Tibial nerve (tissue), 3 donors: Measurements from ENCODE around the gene ARMH4.

Experiments used
- POLR2A ChIP-seq, 2 donors: fragments of 450-650 bp; IDR thresholded peaks; one replicate each; pipeline ENCODE4 v1.6.1; 2017; ENCODE audit warnings: antibody characterized with exemption in 2 of 2, mild to moderate bottlenecking in 2 of 2, moderate library complexity in 2 of 2
- TF ChIP-seq, protein P1 (sequence below), 5 experiments: fragments of 200-600 bp in 3 of 5; fragments of 450-650 bp in 2 of 5; sonication (generic) in 3 of 5; IDR thresholded peaks; one replicate each; pipeline ENCODE4 v1.5.1; 2016 to 2019; ENCODE audit warnings: antibody characterized with exemption in 5 of 5, mild to moderate bottlenecking in 3 of 5, moderate library complexity in 2 of 5

DNA sequence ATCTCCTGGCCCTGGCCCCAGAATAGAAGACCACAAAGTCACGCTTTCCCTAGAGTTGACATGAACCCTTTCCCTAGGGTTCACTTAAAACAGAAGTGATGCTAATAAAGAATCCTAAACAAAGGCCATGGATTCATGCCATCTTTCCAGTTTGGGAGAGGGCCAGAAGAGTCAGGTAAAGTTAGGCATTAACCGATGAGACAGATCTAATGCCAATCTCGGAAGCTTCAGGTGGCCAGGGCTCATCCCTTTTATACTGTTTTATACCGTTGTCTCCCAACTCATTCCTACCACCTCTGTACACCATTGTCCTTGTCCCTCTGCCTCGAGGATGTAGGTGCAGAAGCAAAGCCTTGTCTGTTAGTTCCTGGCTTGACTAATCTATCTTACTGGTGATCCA is 25.1 kb upstream of the ARMH4 start:
- TF ChIP-seq POLR2A (IDR thresholded peaks at IDR 0.05), result no peak
- TF ChIP-seq, protein P1, sequence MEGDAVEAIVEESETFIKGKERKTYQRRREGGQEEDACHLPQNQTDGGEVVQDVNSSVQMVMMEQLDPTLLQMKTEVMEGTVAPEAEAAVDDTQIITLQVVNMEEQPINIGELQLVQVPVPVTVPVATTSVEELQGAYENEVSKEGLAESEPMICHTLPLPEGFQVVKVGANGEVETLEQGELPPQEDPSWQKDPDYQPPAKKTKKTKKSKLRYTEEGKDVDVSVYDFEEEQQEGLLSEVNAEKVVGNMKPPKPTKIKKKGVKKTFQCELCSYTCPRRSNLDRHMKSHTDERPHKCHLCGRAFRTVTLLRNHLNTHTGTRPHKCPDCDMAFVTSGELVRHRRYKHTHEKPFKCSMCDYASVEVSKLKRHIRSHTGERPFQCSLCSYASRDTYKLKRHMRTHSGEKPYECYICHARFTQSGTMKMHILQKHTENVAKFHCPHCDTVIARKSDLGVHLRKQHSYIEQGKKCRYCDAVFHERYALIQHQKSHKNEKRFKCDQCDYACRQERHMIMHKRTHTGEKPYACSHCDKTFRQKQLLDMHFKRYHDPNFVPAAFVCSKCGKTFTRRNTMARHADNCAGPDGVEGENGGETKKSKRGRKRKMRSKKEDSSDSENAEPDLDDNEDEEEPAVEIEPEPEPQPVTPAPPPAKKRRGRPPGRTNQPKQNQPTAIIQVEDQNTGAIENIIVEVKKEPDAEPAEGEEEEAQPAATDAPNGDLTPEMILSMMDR (IDR thresholded peaks at IDR 0.05), result no peak
